Stimulated activated CD4-positive, alpha-beta T cell treated with anti-CD3 and anti-CD28 coated beads, TNF-alpha, amount 100 ng/mL, for 24 hours (primary cell): ENCODE measurements around the gene PTK6.
"Not testable (repeated sequence)": the region's sequence is repeated elsewhere in the genome, so short reads cannot be mapped to it uniquely, and the experiment has no call there.

Experiments
- DNase-seq, 3 experiments: peaks; one replicate each; pipeline ENCODE4 v3.0.0-alpha.2; 2020; ENCODE audit warnings: low read depth in 3 of 3

PTK6 gene

GRCh38 chr20:63568986-63569949 lies 32.1 kb upstream of the PTK6 start:
- no peak for DNase-seq

GRCh38 chr20:63568170-63568981 lies 31.2 kb upstream of the PTK6 start:
- no peak for DNase-seq

GRCh38 chr20:63567386-63568169 lies 30.4 kb upstream of the PTK6 start:
- DNase-seq = peak in 1 of 3 experiments; percentile 51

GRCh38 chr20:63567136-63567385 lies 29.9 kb upstream of the PTK6 start:
- no peak for DNase-seq

- no peak for DNase-seq
These were observed 29.4 kb upstream of the PTK6 start for GRCh38 chr20:63566395-63567135.

- no peak for DNase-seq
These were observed 28.6 kb upstream of the PTK6 start for GRCh38 chr20:63565699-63566335.

- no peak for DNase-seq
These were observed 28.0 kb upstream of the PTK6 start for GRCh38 chr20:63565021-63565698.

- no peak for DNase-seq
These were observed 27.0 kb upstream of the PTK6 start for GRCh38 chr20:63564036-63564810.

- no peak for DNase-seq
These were observed 26.2 kb upstream of the PTK6 start for GRCh38 chr20:63563225-63563935.

- no peak for DNase-seq
These were observed 25.5 kb upstream of the PTK6 start for GRCh38 chr20:63562461-63563224.

- no peak for DNase-seq
These were observed 24.6 kb upstream of the PTK6 start for GRCh38 chr20:63561624-63562396.

GRCh38 chr20:63560856-63561609 lies 23.9 kb upstream of the PTK6 start:
- DNase-seq = no peak

GRCh38 chr20:63560333-63560805 lies 23.2 kb upstream of the PTK6 start:
- no peak for DNase-seq

GRCh38 chr20:63559485-63560332 lies 22.5 kb upstream of the PTK6 start:
- DNase-seq = not testable (repeated sequence)

GRCh38 chr20:63558804-63559484 lies 21.8 kb upstream of the PTK6 start:
- no peak for DNase-seq
